ENCODE results near the gene FHOD3.

- peak; percentile 84 for TF ChIP-seq CTCF (IDR thresholded peaks at IDR 0.05)
- no peak for TF ChIP-seq REST (IDR thresholded peaks at IDR 0.05; ENCODE audit: insufficient read depth in 1 of 2, low read depth in 2 of 2, low read length in 1 of 2)
- TF ChIP-seq POLR2AphosphoS5 (IDR thresholded peaks at IDR 0.05; ENCODE audit: low read depth, low read length) = no peak
- no peak for TF ChIP-seq TCF7L2 (IDR thresholded peaks at IDR 0.05; ENCODE audit: low read depth, low read length)
Measured at GRCh38 chr18:36688020-36688965, 390.8 kb downstream of the FHOD3 start.

Measured in Panc1 (cell line).